Astrocyte of the cerebellum (primary cell): Measurements from ENCODE around the gene CDC37L1.
"Not testable (repeated sequence)": the region's sequence is repeated elsewhere in the genome, so short reads cannot be mapped to it uniquely, and the experiment has no call there.

Experiments used
- DNase-seq: peaks from one replicate; pipeline ENCODE4 v3.0.0-alpha.2; 2011; ENCODE audit warnings: low read depth
- H3K4me3 ChIP-seq: 2 replicates; pipeline ENCODE4 v1.5.1; 2011; ENCODE audit warnings: mild to moderate bottlenecking, low read depth, low read length, moderate library complexity
- CTCF ChIP-seq: IDR thresholded peaks from 2 replicates; pipeline ENCODE4 v1.5.1; 2012; ENCODE audit warnings: low read length, low read depth, moderate library complexity, mild to moderate bottlenecking; ENCODE audit errors: missing control alignments
- in situ Hi-C: cut with HindIII; loops from 2 replicates; pipeline ENCODE4 v1.10.0; 2017; ENCODE audit warnings: low sequenced_read_pairs

CDC37L1 gene

GRCh38 chr9:4742246-4742645, 62.9 kb downstream of the CDC37L1 start:
- in situ Hi-C loops = no loop called here
- DNase-seq = no peak
- TF ChIP-seq CTCF = no peak
- H3K4me3 ChIP-seq = no peak overlapping the region

GRCh38 chr9:4743131-4743875, 63.9 kb downstream of the CDC37L1 start:
- H3K4me3 ChIP-seq = no peak overlapping the region
- in situ Hi-C loops = no loop called here

GRCh38 chr9:4746278-4747030, 67.1 kb downstream of the CDC37L1 start:
- H3K4me3 ChIP-seq = no peak overlapping the region
- no peak for DNase-seq
- TF ChIP-seq CTCF = no peak
- in situ Hi-C loops = no loop called here

More at GRCh38 chr9:4743131-4743875, 63.9 kb downstream of the CDC37L1 start:
- no peak for DNase-seq
- TF ChIP-seq CTCF = no peak

- no peak for DNase-seq
- H3K4me3 ChIP-seq = no peak overlapping the region
- in situ Hi-C loops = no loop called here
- no peak for TF ChIP-seq CTCF
Observed at GRCh38 chr9:4748612-4749011, 69.2 kb downstream of the CDC37L1 start.

- peak; percentile 45 for DNase-seq
Observed at GRCh38 chr9:4750023-4750673, 70.8 kb downstream of the CDC37L1 start.

GRCh38 chr9:4754530-4754929, 75.2 kb downstream of the CDC37L1 start:
- in situ Hi-C loops, DNase-seq: not testable (repeated sequence)

More at GRCh38 chr9:4750023-4750673, 70.8 kb downstream of the CDC37L1 start:
- TF ChIP-seq CTCF = peak; percentile 39
- no peak overlapping the region for H3K4me3 ChIP-seq
- in situ Hi-C loops = no loop called here

More at GRCh38 chr9:4754530-4754929, 75.2 kb downstream of the CDC37L1 start:
- H3K4me3 ChIP-seq = not testable (repeated sequence)
